Mammary epithelial cell (primary cell): ENCODE results near the gene CHPF2.

Experiments
- CTCF ChIP-seq, 2 donors: IDR thresholded peaks in 1 of 2; conservative IDR thresholded peaks in 1 of 2; 2 replicates each; pipeline ENCODE4 v1.5.1; 2011 to 2012; ENCODE audit warnings: inconsistent platforms in 2 of 2, low read length in 2 of 2, mild to moderate bottlenecking in 2 of 2, control low read depth in 1 of 2, low read depth in 1 of 2; ENCODE audit not compliant: insufficient read depth in 1 of 2; ENCODE audit errors: extremely low read depth in 1 of 2
- EZH2 ChIP-seq: IDR thresholded peaks from 2 replicates; pipeline ENCODE4 v1.6.1; 2012; ENCODE audit warnings: low read length, inconsistent platforms, borderline replicate concordance

GRCh38 chr7:151201344-151201743 is 30.9 kb upstream of the CHPF2 start:
- TF ChIP-seq CTCF (conservative IDR thresholded peaks at IDR 0.05 in 1 of 2, IDR thresholded peaks at IDR 0.05 in 1 of 2; ENCODE audit: extremely low read depth in 1 of 2, insufficient read depth in 1 of 2, low read depth in 1 of 2, low read length in 2 of 2) (no peak), EZH2 (no peak)
